A549 (cell line): Measurements from ENCODE around the gene SLIRP. TPM values are rescaled to one million over a fixed set of nuclear protein-coding genes. Genes with fewer than 3 reads are reported as not detected.
"Not testable (repeated sequence)": the region's sequence is repeated elsewhere in the genome, so short reads cannot be mapped to it uniquely, and the experiment has no call there.

Experiments used
- ATAC-seq, 2 experiments: fragments of 200-7000 bp in 1 of 2; fragments of >200 bp in 1 of 2; cut with Nextera tagmentation in 1 of 2; cut with Tn5 transposase in 1 of 2; 3 replicates each; pipeline versions ENCODE4 v1.8.0 to v1.9.1; 2018 to 2020; ENCODE audit warnings: mild to moderate bottlenecking in 1 of 2, moderate library complexity in 1 of 2
- CTCF ChIA-PET: fragments of 300-600 bp; sonication (Branson Sonifier 250); formaldehyde crosslinking; extraction: SDS; loops from one replicate; lab custom pipeline; 2021; ENCODE audit warnings: antibody characterized with exemption, inconsistent platforms; lab: Yijun Ruan, JAX
- POLR2A ChIA-PET: fragments of 350-600 bp; formaldehyde crosslinking; extraction: SDS; loops from one replicate; lab custom pipeline; 2021; ENCODE audit warnings: antibody characterized with exemption, inconsistent platforms; lab: Yijun Ruan, JAX
- DNase-seq, 2 experiments: peaks; one replicate each; pipeline versions ENCODE4 v3.0.0 to v3.0.0-alpha.2; 2011 to 2016; ENCODE audit warnings: low read depth in 1 of 2, low spot score in 1 of 2
- FAIRE-seq: peaks from 2 replicates; lab custom pipeline; 2011; peaks lifted over from hg19 to GRCh38; lab: Jason Lieb, UNC
- H3K27ac ChIP-seq, 2 experiments: fragments of >200 bp; sonication (Bioruptor Twin); formaldehyde crosslinking; 3 replicates each; pipeline ENCODE4 v1.5.1; 2016 to 2017
- H3K4me1 ChIP-seq: fragments of >200 bp; sonication (Bioruptor Twin); formaldehyde crosslinking; 3 replicates; pipeline ENCODE4 v1.6.1; 2016
- H3K4me2 ChIP-seq: fragments of >200 bp; sonication (Bioruptor Twin); formaldehyde crosslinking; 3 replicates; pipeline ENCODE4 v1.6.1; 2016
- H3K4me3 ChIP-seq: fragments of >200 bp; sonication (Bioruptor Twin); formaldehyde crosslinking; 3 replicates; pipeline ENCODE4 v1.5.1; 2016
- H3K9me3 ChIP-seq: fragments of >200 bp; sonication (Bioruptor Twin); formaldehyde crosslinking; 3 replicates; pipeline ENCODE4 v1.6.1; 2016
- BCL3 ChIP-seq: fragments of >200 bp; sonication (Bioruptor Twin); formaldehyde crosslinking; IDR thresholded peaks from 3 replicates; pipeline ENCODE4 v1.6.1; 2016
- CBX8 ChIP-seq: fragments of 200-600 bp; sonication (generic); IDR thresholded peaks from 2 replicates; pipeline ENCODE4 v1.6.1; 2016
- ESRRA ChIP-seq: fragments of 150-350 bp; IDR thresholded peaks from 2 replicates; pipeline ENCODE4 v1.6.1; 2014; ENCODE audit warnings: mild to moderate bottlenecking, low read length, borderline replicate concordance
- GATA3 ChIP-seq: IDR thresholded peaks from 2 replicates; pipeline ENCODE4 v1.6.1; 2012; ENCODE audit warnings: borderline replicate concordance
- HES2 ChIP-seq: fragments of >200 bp; sonication (Bioruptor Twin); formaldehyde crosslinking; IDR thresholded peaks from 2 replicates; pipeline ENCODE4 v1.6.1; 2016
- HOXA7 ChIP-seq: fragments of 250-450 bp; sonication (Bioruptor Pico); IDR thresholded peaks from 2 replicates; pipeline ENCODE4 v1.5.0; 2020; ENCODE audit warnings: mild to moderate bottlenecking, moderate library complexity
- JUN ChIP-seq, 2 experiments: fragments of >200 bp; sonication (Bioruptor Twin); formaldehyde crosslinking; IDR thresholded peaks; 2 replicates in 1 of 2; 3 replicates in 1 of 2; pipeline ENCODE4 v1.6.1; 2016 to 2017
- KDM1A ChIP-seq: fragments of 200-600 bp; sonication (generic); IDR thresholded peaks from 2 replicates; pipeline ENCODE4 v1.6.1; 2016; ENCODE audit warnings: low read depth, mild to moderate bottlenecking
- KDM5A ChIP-seq: fragments of 200-600 bp; sonication (generic); IDR thresholded peaks from 2 replicates; pipeline ENCODE4 v1.6.1; 2016; ENCODE audit warnings: antibody characterized with exemption, mild to moderate bottlenecking
- MAFK ChIP-seq: fragments of 450-650 bp; IDR thresholded peaks from 2 replicates; pipeline ENCODE4 v1.6.1; 2014; ENCODE audit not compliant: partially characterized antibody
- MYC ChIP-seq: IDR thresholded peaks from 2 replicates; pipeline ENCODE4 v1.6.1; 2012; ENCODE audit warnings: mild to moderate bottlenecking, inconsistent platforms, low read length, improper control_type of control experiment, borderline replicate concordance
- NPAS2 ChIP-seq: fragments of 250-450 bp; sonication (Bioruptor Pico); IDR thresholded peaks from 2 replicates; pipeline ENCODE4 v1.8.0; 2022; ENCODE audit warnings: mild to moderate bottlenecking, moderate library complexity, borderline replicate concordance
- POLR2AphosphoS2 ChIP-seq: conservative IDR thresholded peaks from 2 replicates; pipeline ENCODE4 v1.6.1; 2012; ENCODE audit warnings: low read length, improper control_type of control experiment, inconsistent platforms
- RCOR1 ChIP-seq: fragments of 150-350 bp; IDR thresholded peaks from 2 replicates; pipeline ENCODE4 v1.6.1; 2014; ENCODE audit warnings: antibody characterized with exemption, low read length, low read depth
- RFX5 ChIP-seq: fragments of 450-650 bp; IDR thresholded peaks from 2 replicates; pipeline ENCODE4 v1.7.1; 2014; ENCODE audit warnings: antibody characterized with exemption, mild to moderate bottlenecking, moderate library complexity
- SREBF2 ChIP-seq: fragments of 450-650 bp; IDR thresholded peaks from 2 replicates; pipeline ENCODE4 v1.6.1; 2014; ENCODE audit warnings: mild to moderate bottlenecking, moderate library complexity
- ZC3H11A ChIP-seq: fragments of 450-650 bp; IDR thresholded peaks from 2 replicates; pipeline ENCODE4 v1.6.1; 2014; ENCODE audit warnings: antibody characterized with exemption, mild to moderate bottlenecking
- ZFP36 ChIP-seq: fragments of 450-650 bp; IDR thresholded peaks from 2 replicates; pipeline ENCODE4 v1.6.1; 2014; ENCODE audit warnings: borderline replicate concordance; ENCODE audit not compliant: partially characterized antibody
- WGBS: methylation state at CpG from one replicate; pipeline ENCODE4 v1.1.6; 2017; ENCODE audit errors: missing lambda C conversion rate; 5-methylcytosine and 5-hydroxymethylcytosine counted together
- polyA plus RNA-seq, 4 experiments: library from polyadenylated mRNA; depleted of rRNA in 3 of 4; stranded (reverse); fragments of >200 nt; fragmentation: RNase III in 1 of 4; extraction: RNeasy Plus Mini Kit Qiagen cat#74134 plus additional on column Dnase treatment in 1 of 4; gene quantifications; 2 replicates in 3 of 4; 3 replicates in 1 of 4; pipeline ENCODE4 v1.2.3, GENCODE V29; 2011 to 2017
- TF ChIP-seq, protein P1 (sequence below): fragments of 250-450 bp; sonication (Bioruptor Pico); IDR thresholded peaks from 2 replicates; pipeline ENCODE4 v1.5.0; 2020; ENCODE audit warnings: low read depth, mild to moderate bottlenecking, moderate library complexity

SLIRP gene
- polyA plus RNA-seq, 2 of the 4 experiments (the other 2 are of a cell fraction), result 492 to 623 TPM

DNA sequence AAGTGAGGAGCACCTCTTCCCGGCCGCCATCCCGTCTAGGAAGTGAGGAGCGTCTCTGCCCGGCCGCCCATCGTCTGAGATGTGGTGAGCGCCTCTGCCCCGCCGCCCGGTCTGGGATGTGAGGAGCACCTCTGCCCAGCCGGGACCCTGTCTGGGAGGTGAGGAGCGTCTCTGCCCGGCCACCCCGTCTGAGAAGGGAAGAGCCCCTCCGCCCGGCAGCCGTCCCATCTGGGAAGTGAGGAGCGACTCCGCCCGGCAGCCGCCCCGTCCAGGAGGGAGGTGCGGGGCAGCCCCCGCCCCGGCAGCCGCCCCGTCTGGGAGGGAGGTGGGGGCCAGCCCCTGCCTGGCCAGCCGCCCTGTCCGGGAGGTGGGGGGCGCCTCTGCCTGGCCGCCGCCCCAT lies 39.5 kb downstream of the SLIRP start:
- CTCF ChIA-PET, H3K9me3 ChIP-seq, ATAC-seq, H3K4me3 ChIP-seq, POLR2A ChIA-PET, H3K4me1 ChIP-seq, DNase-seq, H3K27ac ChIP-seq, H3K4me2 ChIP-seq, FAIRE-seq: not testable (repeated sequence)
- WGBS, result 87% methylated on average over 9 of the region's 33 CpGs

- 89% methylated on average over 2 of the region's 2 CpGs for WGBS
- Histone ChIP-seq H3K9me3 (no peaks in the 10 kb centered on the region), H3K27ac (no peak overlapping the region), H3K4me2 (no peak overlapping the region), H3K4me1 (no peaks in the 10 kb centered on the region), H3K4me3 (no peak overlapping the region)
- CTCF ChIA-PET, result interaction anchor here (1.0 to 2.9 kb wide), 4 partner anchors 9 to 402 kb away, joined by 3 to 14 read pairs (median 4); partner anchors contain the start of gene SNW1
- ATAC-seq (no peak), DNase-seq (no peak), FAIRE-seq (no peak)
- POLR2A ChIA-PET, result interaction anchor here (1.0 kb wide), 1 partner anchor 8 kb away, joined by 5 read pairs; the partner anchor contains the start of gene SNW1
- TF ChIP-seq SREBF2 (no peak), MAFK (no peak), MYC (no peak), CBX8 (no peak), HOXA7 (CRISPR knock-in tag) (no peak), NPAS2 (CRISPR knock-in tag) (no peak), KDM5A (no peak), JUN (IDR thresholded peaks at IDR 0.05) (no peak), ZFP36 (no peak), KDM1A (no peak), BCL3 (no peak), POLR2AphosphoS2 (no peak), ESRRA (no peak), GATA3 (no peak), HES2 (no peak), ZC3H11A (no peak)
- TF ChIP-seq, protein P1, sequence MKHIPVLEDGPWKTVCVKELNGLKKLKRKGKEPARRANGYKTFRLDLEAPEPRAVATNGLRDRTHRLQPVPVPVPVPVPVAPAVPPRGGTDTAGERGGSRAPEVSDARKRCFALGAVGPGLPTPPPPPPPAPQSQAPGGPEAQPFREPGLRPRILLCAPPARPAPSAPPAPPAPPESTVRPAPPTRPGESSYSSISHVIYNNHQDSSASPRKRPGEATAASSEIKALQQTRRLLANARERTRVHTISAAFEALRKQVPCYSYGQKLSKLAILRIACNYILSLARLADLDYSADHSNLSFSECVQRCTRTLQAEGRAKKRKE (CRISPR knock-in tag), result no peak
These were observed 44.4 kb downstream of the SLIRP start for GRCh38 chr14:77752266-77752665.

- FAIRE-seq, result no peak
- no peak overlapping the region for H3K4me2 ChIP-seq
- CTCF ChIA-PET, result interaction anchor here (1.0 to 2.9 kb wide), 4 partner anchors 8 to 401 kb away, joined by 3 to 14 read pairs (median 4); partner anchors contain the start of gene SNW1
- no peaks in the 10 kb centered on the region for H3K9me3 ChIP-seq
- no peak for ATAC-seq
- POLR2A ChIA-PET, result no interaction called here
- H3K4me1 ChIP-seq, result no peaks in the 10 kb centered on the region
- WGBS, result 88% methylated on average over 3 of the region's 3 CpGs
- DNase-seq, result no peak
- no peak overlapping the region for H3K27ac ChIP-seq
- TF ChIP-seq HES2, result no peak
- TF ChIP-seq MAFK, result no peak
- TF ChIP-seq RCOR1, result no peak
- no peak for TF ChIP-seq RFX5
- TF ChIP-seq ZC3H11A, result no peak
- TF ChIP-seq CBX8, result no peak
- H3K4me3 ChIP-seq, result no peak overlapping the region
These were observed 45.1 kb downstream of the SLIRP start for GRCh38 chr14:77752799-77753516.
